H1 (cell line): ENCODE measurements around the gene AKT1. TPM values are rescaled to one million over a fixed set of nuclear protein-coding genes. Genes with fewer than 3 reads are reported as not detected.
A peak's percentile ranks its signal among the peaks of the same experiment; 100 is the strongest.

Source experiments
- CTCF ChIA-PET: fragments of 300-600 bp; sonication (Branson Sonifier 250); formaldehyde crosslinking; loops from one replicate; lab custom pipeline; 2021; ENCODE audit not compliant: partially characterized antibody; lab: Charles Lee
- POLR2A ChIA-PET: fragments of 300-600 bp; sonication (Branson Sonifier 250); formaldehyde crosslinking; loops from one replicate; lab custom pipeline; 2021; ENCODE audit warnings: inconsistent platforms; ENCODE audit not compliant: partially characterized antibody; lab: Charles Lee
- DNase-seq, 2 experiments: peaks; one replicate each; pipeline versions ENCODE4 v3.0.0 to v3.0.0-alpha.2; 2010 to 2022; ENCODE audit warnings: low spot score in 2 of 2, low read depth in 1 of 2, mixed read lengths in 1 of 2
- FAIRE-seq: peaks from 2 replicates; lab custom pipeline; 2011; peaks lifted over from hg19 to GRCh38; lab: Jason Lieb, UNC
- H2AFZ ChIP-seq: 2 replicates; pipeline ENCODE4 v1.8.1; 2012; ENCODE audit warnings: low read length, inconsistent platforms
- H2AK5ac ChIP-seq: 2 replicates; pipeline ENCODE4 v1.6.1; 2013; ENCODE audit warnings: low read depth, low read length
- H2BK120ac ChIP-seq: replicated peaks from 2 replicates; pipeline ENCODE3; 2013; ENCODE audit warnings: low read depth, low read length, inconsistent platforms
- H2BK12ac ChIP-seq: 2 replicates; pipeline ENCODE4 v1.6.1; 2013; ENCODE audit warnings: low read depth, low read length
- H2BK15ac ChIP-seq: 2 replicates; pipeline ENCODE4 v1.6.1; 2013; ENCODE audit warnings: low read length
- H2BK20ac ChIP-seq: 2 replicates; pipeline ENCODE4 v1.6.1; 2013; ENCODE audit warnings: low read length
- H2BK5ac ChIP-seq: 2 replicates; pipeline ENCODE4 v1.6.1; 2013; ENCODE audit warnings: low read depth, low read length
- H3K14ac ChIP-seq: 2 replicates; pipeline ENCODE4 v1.6.1; 2013; ENCODE audit warnings: inconsistent platforms; ENCODE audit not compliant: insufficient read length
- H3K18ac ChIP-seq: 2 replicates; pipeline ENCODE4 v1.6.1; 2013; ENCODE audit warnings: low read length; ENCODE audit errors: extremely low read depth
- H3K23ac ChIP-seq: 2 replicates; pipeline ENCODE4 v1.6.1; 2013; ENCODE audit warnings: inconsistent platforms; ENCODE audit not compliant: insufficient read length
- H3K23me2 ChIP-seq: 2 replicates; pipeline ENCODE4 v1.6.1; 2013; ENCODE audit warnings: low read depth, low read length
- H3K27ac ChIP-seq: 2 replicates; pipeline ENCODE4 v1.6.1; 2011; ENCODE audit warnings: low read depth, low read length, inconsistent platforms
- H3K27me3 ChIP-seq, 4 experiments: replicated peaks in 1 of 4; 1 replicate in 1 of 4; 2 replicates in 3 of 4; pipeline versions ENCODE4 v1.6.1 to v1.8.1; 2011 to 2013; ENCODE audit warnings: low read length in 3 of 4, mild to moderate bottlenecking in 3 of 4, inconsistent platforms in 2 of 4, mixed read lengths in 2 of 4, moderate library complexity in 1 of 4; ENCODE audit not compliant: control insufficient read depth in 3 of 4, insufficient read depth in 3 of 4; ENCODE audit errors: extremely low read depth in 1 of 4
- H3K36me3 ChIP-seq, 4 experiments: 2 replicates each; pipeline versions ENCODE4 v1.6.1 to v1.8.1; 2011 to 2013; ENCODE audit warnings: mild to moderate bottlenecking in 4 of 4, low read length in 3 of 4, moderate library complexity in 2 of 4, control low read depth in 1 of 4, inconsistent platforms in 1 of 4; ENCODE audit not compliant: insufficient read depth in 4 of 4, control insufficient read depth in 2 of 4
- H3K4ac ChIP-seq: replicated peaks from 2 replicates; pipeline ENCODE3; 2013; ENCODE audit warnings: low read length, low read depth, mixed read lengths, inconsistent platforms; ENCODE audit not compliant: insufficient read length
- H3K4me1 ChIP-seq, 4 experiments: replicated peaks in 1 of 4; 1 replicate in 1 of 4; 2 replicates in 3 of 4; pipeline versions ENCODE4 v1.6.1 to v1.8.1; 2011 to 2013; ENCODE audit warnings: low read length in 3 of 4, inconsistent platforms in 2 of 4, mixed read lengths in 1 of 4; ENCODE audit not compliant: insufficient read depth in 4 of 4, control insufficient read depth in 3 of 4
- H3K4me2 ChIP-seq, 2 experiments: 2 replicates each; pipeline versions ENCODE4 v1.6.1 to v1.8.1; 2011 to 2013; ENCODE audit warnings: low read depth in 2 of 2, low read length in 2 of 2, control low read depth in 1 of 2, inconsistent platforms in 1 of 2, mild to moderate bottlenecking in 1 of 2; ENCODE audit not compliant: insufficient read depth in 1 of 2
- H3K4me3 ChIP-seq, 4 experiments: fragments of 200-600, 300-600 bp in 1 of 4; sonication (generic), shearing (Covaris generic), sonication (Bioruptor Twin) in 1 of 4; 2 replicates each; pipeline versions ENCODE4 v1.5.1 to v1.8.1; 2011 to 2016; ENCODE audit warnings: low read length in 4 of 4, low read depth in 3 of 4, control low read depth in 2 of 4, inconsistent platforms in 2 of 4, mild to moderate bottlenecking in 2 of 4, mixed read lengths in 1 of 4, moderate library complexity in 1 of 4; ENCODE audit not compliant: insufficient read depth in 2 of 4; ENCODE audit errors: extremely low read depth in 1 of 4
- H3K56ac ChIP-seq: replicated peaks from 2 replicates; pipeline ENCODE3; 2013; ENCODE audit warnings: low read depth, mild to moderate bottlenecking, mixed read lengths, low read length, inconsistent platforms; ENCODE audit not compliant: insufficient read length
- H3K79me1 ChIP-seq: 2 replicates; pipeline ENCODE4 v1.6.1; 2013; ENCODE audit warnings: low read depth, low read length, control low read depth
- H3K79me2 ChIP-seq, 2 experiments: 2 replicates each; pipeline versions ENCODE4 v1.6.1 to v1.8.1; 2012 to 2013; ENCODE audit warnings: low read length in 2 of 2, mild to moderate bottlenecking in 2 of 2, inconsistent platforms in 1 of 2; ENCODE audit not compliant: insufficient read depth in 2 of 2, control insufficient read depth in 1 of 2
- H3K9ac ChIP-seq, 4 experiments: replicated peaks in 1 of 4; 1 replicate in 1 of 4; 2 replicates in 3 of 4; pipeline versions ENCODE4 v1.6.1 to v1.8.1; 2011 to 2013; ENCODE audit warnings: low read depth in 3 of 4, low read length in 3 of 4, control low read depth in 2 of 4, mild to moderate bottlenecking in 2 of 4, moderate library complexity in 2 of 4, inconsistent platforms in 1 of 4; ENCODE audit errors: extremely low read depth in 1 of 4
- H3K9me3 ChIP-seq, 2 experiments: 2 replicates each; pipeline versions ENCODE4 v1.6.1 to v1.8.1; 2012 to 2013; ENCODE audit warnings: mild to moderate bottlenecking in 2 of 2, moderate library complexity in 2 of 2, control low read depth in 1 of 2, inconsistent platforms in 1 of 2, low read depth in 1 of 2, low read length in 1 of 2, mixed read lengths in 1 of 2; ENCODE audit not compliant: insufficient read depth in 2 of 2
- H4K20me1 ChIP-seq, 2 experiments: replicated peaks in 1 of 2; 2 replicates each; pipeline versions ENCODE3 to v1.8.1; 2011 to 2013; ENCODE audit warnings: inconsistent platforms in 2 of 2, low read length in 2 of 2, mild to moderate bottlenecking in 1 of 2; ENCODE audit not compliant: insufficient read depth in 2 of 2, control insufficient read depth in 1 of 2
- H4K5ac ChIP-seq: 2 replicates; pipeline ENCODE4 v1.6.1; 2013; ENCODE audit warnings: low read length, low read depth, mixed read lengths, inconsistent platforms; ENCODE audit not compliant: insufficient read length
- H4K8ac ChIP-seq: 2 replicates; pipeline ENCODE4 v1.8.0; 2013; ENCODE audit warnings: mild to moderate bottlenecking, moderate library complexity, low read length, inconsistent platforms; ENCODE audit not compliant: insufficient read depth; ENCODE audit errors: extremely low read depth
- H4K91ac ChIP-seq: replicated peaks from 2 replicates; pipeline ENCODE3; 2013; ENCODE audit warnings: low read length, mixed read lengths, inconsistent platforms; ENCODE audit not compliant: insufficient read length
- CHD2 ChIP-seq: IDR thresholded peaks from 2 replicates; pipeline ENCODE4 v1.6.1; 2012; ENCODE audit warnings: low read length, improper control_type of control experiment
- GABPA ChIP-seq: IDR thresholded peaks from 2 replicates; pipeline ENCODE4 v1.6.1; 2011; ENCODE audit warnings: mild to moderate bottlenecking, low read length, moderate library complexity, borderline replicate concordance; ENCODE audit not compliant: insufficient read depth
- POLR2A ChIP-seq, 2 experiments: IDR thresholded peaks; 1 replicate in 1 of 2; 2 replicates in 1 of 2; pipeline ENCODE4 v1.6.1; 2011; ENCODE audit warnings: low read depth in 2 of 2, low read length in 2 of 2, mild to moderate bottlenecking in 2 of 2; ENCODE audit errors: control extremely low read depth in 1 of 2
- SUZ12 ChIP-seq: fragments of 200-600 bp; sonication (generic); IDR thresholded peaks from 2 replicates; pipeline ENCODE4 v1.6.1; 2012; ENCODE audit warnings: mild to moderate bottlenecking, inconsistent platforms, low read length, moderate library complexity, mixed read lengths
- WGBS, 2 experiments: shearing (Covaris generic) in 1 of 2; methylation state at CpG; one replicate each; pipeline versions ENCODE4 v1.1.6 to v1.1.7; 2013 to 2015; ENCODE audit warnings: low lambda C conversion rate in 2 of 2, mixed read lengths in 2 of 2, inconsistent platforms in 1 of 2, low coverage in 1 of 2, missing lambda C conversion rate in 1 of 2; ENCODE audit not compliant: insufficient replicate concordance in 2 of 2, insufficient coverage in 1 of 2, insufficient read length in 1 of 2; ENCODE audit errors: extremely low coverage in 1 of 2, missing lambda C conversion rate in 1 of 2; 5-methylcytosine and 5-hydroxymethylcytosine counted together
- polyA plus RNA-seq, 7 experiments: library from polyadenylated mRNA; depleted of rRNA in 3 of 7; stranded (reverse) in 5 of 7; unstranded in 2 of 7; fragments of >200 nt in 5 of 7; fragments of 200-250 nt in 2 of 7; gene quantifications; 1 replicate in 5 of 7; 2 replicates in 1 of 7; 4 replicates in 1 of 7; pipeline versions ENCODE4 v1.2.1 to v1.2.3, GENCODE V29; 2011 to 2013; ENCODE audit warnings: missing spikeins in 2 of 7, mixed read lengths in 2 of 7
- total RNA-seq: library from RNA; stranded (reverse); fragmentation: NEBNext Ultra II Directional; extraction: Animal tissue kit (Norgen Biotek cat#: 25700); gene quantifications from 2 replicates; pipeline ENCODE4 v1.2.1, GENCODE V29; 2021

AKT1 gene
- total and polyA plus RNA-seq, 2 of the 8 experiments (the other 6 are each of a cell fraction or from before 2014, with no cell fraction given) = 68.1 to 71.5 TPM

DNA sequence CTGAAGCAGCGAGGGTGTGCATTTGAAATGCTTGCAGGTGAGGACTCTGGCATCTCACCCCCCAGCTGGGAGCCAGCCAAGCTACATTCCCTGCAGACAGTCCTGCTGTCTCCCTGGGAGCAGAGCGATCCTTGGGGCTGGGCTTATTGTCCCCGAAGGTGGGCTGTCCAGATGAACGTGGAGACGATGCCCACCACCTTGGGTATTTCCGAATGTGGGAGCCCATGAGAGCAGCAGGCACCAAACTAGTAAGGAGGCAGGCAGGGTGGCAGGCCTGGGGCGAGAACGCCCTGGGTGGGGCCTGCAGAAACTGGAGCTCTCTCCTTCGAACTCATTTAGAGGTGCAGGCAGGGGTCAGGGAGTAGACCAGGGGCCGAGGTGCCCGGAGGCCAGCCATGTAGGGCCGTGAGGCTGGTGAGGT is 23.8 kb upstream of the AKT1 start:
- no peak overlapping the region for H3K56ac ChIP-seq
- H2BK5ac ChIP-seq = no peak overlapping the region
- no peak for TF ChIP-seq CHD2
- TF ChIP-seq GABPA = no peak
- TF ChIP-seq POLR2A (IDR thresholded peaks at IDR 0.05; ENCODE audit: control extremely low read depth in 1 of 2, low read depth in 2 of 2, low read length in 2 of 2) = no peak
- no peak for TF ChIP-seq SUZ12
- FAIRE-seq (no peak), DNase-seq (no peak)
- 0 out of 2 replicates have a peak overlapping the region, but pooled peaks have one; percentile 43 for H4K8ac ChIP-seq
- no peak overlapping the region for H3K4me2 ChIP-seq
- H3K79me1 ChIP-seq = peaks cover 2% of the 10 kb centered on the region; the same call in 1 of the 2 replicates
- H3K36me3 ChIP-seq = peaks cover 0 to 4% (median 0%) of the 10 kb centered on the region in 4 experiments; a peak in 1 of 8 replicates
- no peak overlapping the region for H2BK20ac ChIP-seq
- H4K5ac ChIP-seq = no peak overlapping the region
- no peak overlapping the region for H3K4me3 ChIP-seq
- H3K14ac ChIP-seq = no peak overlapping the region
- H2BK120ac ChIP-seq = no peak overlapping the region
- no peaks in the 10 kb centered on the region for H3K79me2 ChIP-seq
- ChIA-PET CTCF (interaction anchor here (0.7 to 3.5 kb wide), 12 partner anchors 18 to 113 kb away, joined by 3 to 11 read pairs (median 3); partner anchors contain the start of genes AKT1 and ZBTB42), POLR2A (interaction anchor here (1.0 to 1.7 kb wide), 2 partner anchors 18 to 25 kb away, joined by 3 read pairs; partner anchors contain the start of gene ZBTB42)
- no peak overlapping the region for H2AK5ac ChIP-seq
- peaks cover 0 to 5% (median under 1%) of the 10 kb centered on the region in 4 experiments; a peak in 3 of 7 replicates for H3K4me1 ChIP-seq
- H2AFZ ChIP-seq = no peak overlapping the region
- H3K23ac ChIP-seq = no peak overlapping the region
- 90% methylated on average over 11 of the region's 12 CpGs; no CpG with 5 or more reads in 1 of the 2 experiments for WGBS, 2 experiments
- no peaks in the 10 kb centered on the region for H3K9me3 ChIP-seq
- H3K27ac ChIP-seq = no peak overlapping the region
- H4K20me1 ChIP-seq = peaks cover 0 to 5% of the 10 kb centered on the region in 2 experiments
- H3K9ac ChIP-seq = no peak overlapping the region
- peaks cover 12% of the 10 kb centered on the region; the same call in 1 of the 2 replicates for H3K23me2 ChIP-seq
- no peak overlapping the region for H3K4ac ChIP-seq
- no peak overlapping the region for H3K18ac ChIP-seq
- no peak overlapping the region for H2BK15ac ChIP-seq
- peaks cover 0 to 7% (median 2%) of the 10 kb centered on the region in 4 experiments; a peak in 4 of 7 replicates for H3K27me3 ChIP-seq
- H2BK12ac ChIP-seq = no peak overlapping the region
- no peak overlapping the region for H4K91ac ChIP-seq
